Ovary (tissue), 9 donors: Measurements from ENCODE around the gene AADACL4. TPM values are rescaled to one million over a fixed set of nuclear protein-coding genes. Genes with fewer than 3 reads are reported as not detected.
A peak's percentile ranks its signal among the peaks of the same experiment; 100 is the strongest.

Experiments
- DNase-seq, 5 donors: peaks; one replicate each; pipeline ENCODE4 v3.0.0-alpha.2; 2019 to 2020
- H3K27ac ChIP-seq, 2 donors: fragments of 200-600 bp; one replicate each; pipeline versions ENCODE4 v1.5.1 to v1.8.0; 2019 to 2022
- H3K27me3 ChIP-seq: fragments of 200-600 bp; one replicate; pipeline ENCODE4 v1.8.0; 2022
- H3K36me3 ChIP-seq: fragments of 200-600 bp; sonication (generic); one replicate; pipeline ENCODE4 v1.5.1; 2019
- H3K4me1 ChIP-seq: one replicate; pipeline ENCODE4 v1.8.1; 2013; ENCODE audit warnings: mild to moderate bottlenecking, moderate library complexity; ENCODE audit not compliant: insufficient read depth
- H3K4me3 ChIP-seq: fragments of 200-600 bp; sonication (generic); one replicate; pipeline ENCODE4 v1.5.1; 2017
- H3K9me3 ChIP-seq, 2 donors: fragments of 200-600 bp in 1 of 2; sonication (generic) in 1 of 2; one replicate each; pipeline versions ENCODE4 v1.5.1 to v1.8.1; 2013 to 2019; ENCODE audit warnings: mild to moderate bottlenecking in 1 of 2, moderate library complexity in 1 of 2
- CTCF ChIP-seq, 3 donors: fragments of 450-650 bp in 2 of 3; fragments of 200-600 bp in 1 of 3; IDR thresholded peaks; one replicate each; pipeline versions ENCODE4 v1.5.1 to v1.8.0; 2016 to 2022; ENCODE audit warnings: antibody characterized with exemption in 3 of 3, mild to moderate bottlenecking in 1 of 3
- EP300 ChIP-seq: sonication (generic); formaldehyde crosslinking; IDR thresholded peaks from one replicate; pipeline ENCODE4 v1.6.1; 2017; ENCODE audit warnings: antibody characterized with exemption
- POLR2A ChIP-seq: fragments of 450-650 bp; IDR thresholded peaks from one replicate; pipeline ENCODE4 v1.6.1; 2017; ENCODE audit warnings: antibody characterized with exemption, mild to moderate bottlenecking, moderate library complexity
- WGBS, 3 donors: extraction: QIAGEN DNeasy Blood & Tissue Kit in 1 of 3; methylation state at CpG; one replicate each; pipeline versions ENCODE4 v1.1.5 to v1.1.7; 2013 to 2017; 5-methylcytosine and 5-hydroxymethylcytosine counted together
- intact Hi-C, 4 donors: fragments of 100-400 bp; cut with DNase I; formaldehyde crosslinking; loops; one replicate each; pipeline versions ENCODE4 v1.11.0 to v1.15.1; 2022 to 2023
- polyA plus RNA-seq, 2 donors: library from polyadenylated mRNA; stranded (reverse); fragments of 200-250 nt in 1 of 2; fragments of 350-450 nt in 1 of 2; fragmentation: Illumina TruSeq in 1 of 2; extraction: RNeasy Lipid Tissue Mini Kit (QIAGEN cat#74804) in 1 of 2; gene quantifications; one replicate each; pipeline ENCODE4 v1.2.3, GENCODE V29; 2013 to 2014
- total RNA-seq, 7 donors: library from RNA; depleted of rRNA in 2 of 7; stranded (reverse); fragments of >200 nt in 2 of 7; fragmentation: NEBNext Ultra II Directional in 3 of 7; extraction: Animal tissue kit (Norgen Biotek cat#: 25700) in 3 of 7; gene quantifications; one replicate each; pipeline versions ENCODE4 v1.1.0 to v1.2.4, GENCODE V29; 2016 to 2023
- donor health status: DM: no; HTN: no; CAD: no; lungs with moderate emphysema.
- donor health status: DM: no; HTN: no; CAD: no.
- donor health status: Bipolar disorder and iron deficiency.
- donor health status: DM: yes; HTN: yes; CAD: no.
- donor health status: DM: no; HTN: no; CAD: no.
- donor health status: DM: yes; HTN: yes; CAD: no.

The AADACL4 gene
- total and polyA plus RNA-seq, 9 donors = 0.38 TPM; not detected in 8

- H3K36me3 ChIP-seq = no peaks in the 10 kb centered on the region
- H3K27ac ChIP-seq = peak overlapping the region in 1 of 2 donors; percentile 47
- H3K4me3 ChIP-seq = no peak overlapping the region
- no peak for TF ChIP-seq CTCF (IDR thresholded peaks at IDR 0.05)
- no peak for TF ChIP-seq POLR2A
- no peak for TF ChIP-seq EP300
- H3K9me3 ChIP-seq = no peaks in the 10 kb centered on the region
- WGBS, 3 donors = 53 to 56% (median 55%) methylated on average over 15 of the region's 15 CpGs
- intact Hi-C loops = loop anchor here in 3 of 4 donors (5.0 to 10.0 kb wide), 2 partner anchors 307 to 309 kb away; no protein-coding TSS in a partner anchor
- H3K27me3 ChIP-seq = no peaks in the 10 kb centered on the region
- peaks cover 9% of the 10 kb centered on the region for H3K4me1 ChIP-seq
- DNase-seq = peak in 4 of 5 donors; percentile 39 to 66 (median 48)
These were observed 22.2 kb upstream of the AADACL4 start for GRCh38 chr1:12621346-12622335.

GRCh38 chr1:12622506-12622905 lies 21.4 kb upstream of the AADACL4 start:
- intact Hi-C loops = loop anchor here in 3 of 4 donors (5.0 to 10.0 kb wide), 2 partner anchors 308 to 310 kb away; no protein-coding TSS in a partner anchor
- 33 to 35% (median 34%) methylated on average over 12 of the region's 12 CpGs for WGBS, 3 donors
- Histone ChIP-seq H3K27ac (peak overlapping the region in 1 of 2 donors; percentile 47), H3K36me3 (no peaks in the 10 kb centered on the region), H3K27me3 (no peaks in the 10 kb centered on the region), H3K9me3 (no peaks in the 10 kb centered on the region), H3K4me1 (peaks cover 9% of the 10 kb centered on the region), H3K4me3 (no peak overlapping the region)
- TF ChIP-seq EP300 (no peak), CTCF (IDR thresholded peaks at IDR 0.05) (no peak), POLR2A (no peak)
- peak in 4 of 5 donors; percentile 18 to 57 (median 33) for DNase-seq

GRCh38 chr1:12625276-12625675 lies 18.6 kb upstream of the AADACL4 start:
- WGBS, 3 donors = 82 to 89% (median 83%) methylated on average over 6 of the region's 6 CpGs
- Histone ChIP-seq H3K4me3 (no peak overlapping the region), H3K36me3 (no peaks in the 10 kb centered on the region), H3K27ac (no peak overlapping the region), H3K9me3 (no peaks in the 10 kb centered on the region), H3K27me3 (no peaks in the 10 kb centered on the region), H3K4me1 (peaks cover 9% of the 10 kb centered on the region)
- no peak for DNase-seq
- intact Hi-C loops = loop anchor here in 2 of 4 donors (10.0 kb wide), 1 partner anchor 310 kb away; no protein-coding TSS in a partner anchor
- TF ChIP-seq EP300 (no peak), CTCF (IDR thresholded peaks at IDR 0.05) (no peak), POLR2A (no peak)

GRCh38 chr1:12626888-12627287 lies 17.0 kb upstream of the AADACL4 start:
- intact Hi-C loops = loop anchor here in 2 of 4 donors (10.0 kb wide), 1 partner anchor 312 kb away; no protein-coding TSS in a partner anchor
- WGBS, 3 donors = 66 to 78% (median 68%) methylated on average over 4 of the region's 4 CpGs
- no peaks in the 10 kb centered on the region for H3K36me3 ChIP-seq
- DNase-seq = no peak
- H3K27ac ChIP-seq = no peak overlapping the region
- H3K4me3 ChIP-seq = no peak overlapping the region
- no peaks in the 10 kb centered on the region for H3K9me3 ChIP-seq
- no peaks in the 10 kb centered on the region for H3K27me3 ChIP-seq
- peaks cover 5% of the 10 kb centered on the region for H3K4me1 ChIP-seq
- TF ChIP-seq EP300 (no peak), CTCF (IDR thresholded peaks at IDR 0.05) (no peak), POLR2A (no peak)
